ENCODE data around the gene EVC2. TPM values are rescaled to one million over a fixed set of nuclear protein-coding genes. Genes with fewer than 3 reads are reported as not detected.

The EVC2 gene
- total and polyA plus RNA-seq, 2 donors (not counting 1 experiment from before 2014, with no cell fraction given) = 1.1 TPM; not detected in 1

GRCh38 chr4:5716391-5716790, 8.0 kb upstream of the EVC2 start:
- Histone ChIP-seq H2AFZ (ENCODE audit: insufficient read depth, low read depth, low read length, poor library complexity, severe bottlenecking) (no peak overlapping the region), H3K4me3 (ENCODE audit: control extremely low read depth in 1 of 5, extremely low read depth in 1 of 5, insufficient read depth in 1 of 5, low read depth in 2 of 5, low read length in 4 of 5) (no peak overlapping the region), H3K4me2 (replicated peaks; ENCODE audit: low read depth, low read length, poor library complexity, severe bottlenecking) (no peak overlapping the region), H3K36me3 (replicated peaks in 1 of 2; ENCODE audit: control extremely low read depth in 1 of 2, control insufficient read depth in 1 of 2, extremely low read depth in 1 of 2, insufficient read depth in 2 of 2, low read length in 1 of 2) (no peaks in the 10 kb centered on the region), H3K9me3 (ENCODE audit: control extremely low read depth in 1 of 3, control insufficient read depth in 2 of 3, insufficient read depth in 1 of 3, low read length in 2 of 3) (peaks cover 0 to 26% (median 0%) of the 10 kb centered on the region in 3 donors), H4K20me1 (ENCODE audit: control insufficient read depth, insufficient read depth, low read length, poor library complexity, severe bottlenecking) (no peaks in the 10 kb centered on the region), H3K4me1 (ENCODE audit: control insufficient read depth in 2 of 2, insufficient read depth in 2 of 2, low read length in 2 of 2) (no peaks in the 10 kb centered on the region), H3K79me2 (ENCODE audit: control insufficient read depth, insufficient read depth, low read length) (no peaks in the 10 kb centered on the region), H3K27ac (ENCODE audit: low read length in 2 of 2) (no peak overlapping the region), H3K9ac (ENCODE audit: low read length) (no peak overlapping the region), H3K27me3 (replicated peaks in 1 of 4; ENCODE audit: control extremely low read depth in 1 of 4, control insufficient read depth in 3 of 4, insufficient read depth in 4 of 4, low read length in 3 of 4) (peaks cover 0 to 7% (median 3%) of the 10 kb centered on the region in 4 experiments)
- CTCF ChIA-PET = no interaction called here
- 83% methylated on average over 2 of the region's 2 CpGs for WGBS (ENCODE audit: insufficient coverage)
- Mint-ChIP-seq H3K27ac (no peak overlapping the region), H3K9me3 (ENCODE audit: insufficient read depth) (peaks cover 3% of the 10 kb centered on the region), H3K4me1 (peaks cover 2% of the 10 kb centered on the region), H3K4me3 (no peak overlapping the region), H3K27me3 (peaks cover 12% of the 10 kb centered on the region)
- intact Hi-C loops (cut with micrococcal nuclease) = no loop called here
- no peak for TF ChIP-seq CTCF (IDR thresholded peaks at IDR 0.05)
- TF ChIP-seq EZH2 (IDR thresholded peaks at IDR 0.05; ENCODE audit: borderline replicate concordance, insufficient read depth, low read depth, low read length, poor library complexity, severe bottlenecking) = no peak
- ATAC-seq (ENCODE audit: low read depth) (no peak), DNase-seq (no peak)
- POLR2A ChIA-PET = no interaction called here

GRCh38 chr4:5715357-5715756, 7.0 kb upstream of the EVC2 start:
- Histone ChIP-seq H2AFZ (ENCODE audit: insufficient read depth, low read depth, low read length, poor library complexity, severe bottlenecking) (no peak overlapping the region), H3K79me2 (ENCODE audit: control insufficient read depth, insufficient read depth, low read length) (no peaks in the 10 kb centered on the region), H3K27me3 (replicated peaks in 1 of 4; ENCODE audit: control extremely low read depth in 1 of 4, control insufficient read depth in 3 of 4, insufficient read depth in 4 of 4, low read length in 3 of 4) (peaks cover 0 to 9% (median 4%) of the 10 kb centered on the region in 4 experiments), H3K4me3 (ENCODE audit: control extremely low read depth in 1 of 5, extremely low read depth in 1 of 5, insufficient read depth in 1 of 5, low read depth in 2 of 5, low read length in 4 of 5) (no peak overlapping the region), H3K36me3 (replicated peaks in 1 of 2; ENCODE audit: control extremely low read depth in 1 of 2, control insufficient read depth in 1 of 2, extremely low read depth in 1 of 2, insufficient read depth in 2 of 2, low read length in 1 of 2) (no peaks in the 10 kb centered on the region), H3K4me1 (ENCODE audit: control insufficient read depth in 2 of 2, insufficient read depth in 2 of 2, low read length in 2 of 2) (peaks cover 0 to 6% of the 10 kb centered on the region in 2 donors), H3K4me2 (replicated peaks; ENCODE audit: low read depth, low read length, poor library complexity, severe bottlenecking) (no peak overlapping the region), H3K9ac (ENCODE audit: low read length) (no peak overlapping the region), H4K20me1 (ENCODE audit: control insufficient read depth, insufficient read depth, low read length, poor library complexity, severe bottlenecking) (no peaks in the 10 kb centered on the region), H3K9me3 (ENCODE audit: control extremely low read depth in 1 of 3, control insufficient read depth in 2 of 3, insufficient read depth in 1 of 3, low read length in 2 of 3) (peaks cover 0 to 26% (median 0%) of the 10 kb centered on the region in 3 donors), H3K27ac (ENCODE audit: low read length in 2 of 2) (no peak overlapping the region)
- TF ChIP-seq EZH2 (IDR thresholded peaks at IDR 0.05; ENCODE audit: borderline replicate concordance, insufficient read depth, low read depth, low read length, poor library complexity, severe bottlenecking) = no peak
- no peak for TF ChIP-seq CTCF (IDR thresholded peaks at IDR 0.05)
- peaks cover 19% of the 10 kb centered on the region for H3K27me3 Mint-ChIP-seq
- no peak overlapping the region for H3K27ac Mint-ChIP-seq
- 0% methylated on average over 1 of the region's 2 CpGs for WGBS (ENCODE audit: insufficient coverage)
- intact Hi-C loops (cut with micrococcal nuclease) = no loop called here
- ChIA-PET CTCF (no interaction called here), POLR2A (no interaction called here)
- peaks cover 3% of the 10 kb centered on the region for H3K9me3 Mint-ChIP-seq (ENCODE audit: insufficient read depth)
- no peak for ATAC-seq (ENCODE audit: low read depth)
- H3K4me3 Mint-ChIP-seq = no peak overlapping the region
- DNase-seq = no peak
- peaks cover 7% of the 10 kb centered on the region for H3K4me1 Mint-ChIP-seq
